Panc1 (cell line): ENCODE results near the gene GMDS.

Source experiments
- POLR2AphosphoS5 ChIP-seq: IDR thresholded peaks from 2 replicates; pipeline ENCODE4 v1.6.1; 2012; ENCODE audit warnings: mild to moderate bottlenecking, low read depth, low read length, moderate library complexity
- SIN3A ChIP-seq: IDR thresholded peaks from 2 replicates; pipeline ENCODE4 v1.6.1; 2012; ENCODE audit warnings: low read depth, mild to moderate bottlenecking, low read length, moderate library complexity, borderline replicate concordance; ENCODE audit not compliant: insufficient read depth
- TF ChIP-seq, protein P1 (sequence below): fragments of 450-650 bp; IDR thresholded peaks from 2 replicates; pipeline ENCODE4 v1.5.1; 2017; ENCODE audit warnings: mild to moderate bottlenecking
- TF ChIP-seq, protein P2 (sequence below), 2 experiments: IDR thresholded peaks; 2 replicates each; pipeline ENCODE4 v1.6.1; 2011 to 2012; ENCODE audit warnings: low read depth in 2 of 2, control low read depth in 1 of 2, low read length in 1 of 2, mild to moderate bottlenecking in 1 of 2, moderate library complexity in 1 of 2; ENCODE audit not compliant: insufficient read depth in 1 of 2

DNA sequence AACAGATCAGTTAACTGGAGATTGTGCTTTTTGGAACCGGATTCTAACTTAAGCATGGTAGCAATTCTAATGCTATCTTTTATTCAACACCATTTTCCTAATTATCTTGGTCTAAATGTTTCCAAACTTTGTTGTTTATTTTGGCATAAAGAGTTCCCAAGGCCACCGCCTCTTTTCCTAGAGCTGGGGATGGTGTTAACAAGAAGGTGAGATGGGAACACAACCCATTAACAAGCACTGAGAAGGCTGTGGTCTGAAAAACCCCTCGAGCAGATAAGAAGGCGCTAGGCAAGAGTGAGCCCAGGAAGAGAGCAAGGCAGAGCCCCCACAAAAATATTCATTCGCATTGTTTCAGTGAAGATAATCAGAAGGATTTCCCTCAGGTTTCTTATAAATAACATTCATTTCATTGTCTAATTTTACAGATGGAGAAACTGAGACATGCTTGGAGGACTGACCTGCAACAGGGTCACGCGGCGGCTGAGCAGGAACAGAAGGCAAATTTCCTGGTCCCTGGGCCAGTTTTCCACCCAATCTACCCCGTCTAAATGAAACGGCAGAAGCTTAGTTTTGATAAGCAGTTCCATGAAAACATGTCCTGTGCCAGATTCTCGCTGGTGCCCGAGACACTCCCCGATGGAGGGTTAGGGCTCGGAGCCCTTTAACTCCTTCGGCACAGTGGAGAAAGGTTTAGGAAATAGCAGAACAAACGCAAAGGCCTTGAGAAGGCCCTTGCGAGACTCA is 480.1 kb downstream of the GMDS start:
- no peak for TF ChIP-seq POLR2AphosphoS5
- TF ChIP-seq, protein P1, sequence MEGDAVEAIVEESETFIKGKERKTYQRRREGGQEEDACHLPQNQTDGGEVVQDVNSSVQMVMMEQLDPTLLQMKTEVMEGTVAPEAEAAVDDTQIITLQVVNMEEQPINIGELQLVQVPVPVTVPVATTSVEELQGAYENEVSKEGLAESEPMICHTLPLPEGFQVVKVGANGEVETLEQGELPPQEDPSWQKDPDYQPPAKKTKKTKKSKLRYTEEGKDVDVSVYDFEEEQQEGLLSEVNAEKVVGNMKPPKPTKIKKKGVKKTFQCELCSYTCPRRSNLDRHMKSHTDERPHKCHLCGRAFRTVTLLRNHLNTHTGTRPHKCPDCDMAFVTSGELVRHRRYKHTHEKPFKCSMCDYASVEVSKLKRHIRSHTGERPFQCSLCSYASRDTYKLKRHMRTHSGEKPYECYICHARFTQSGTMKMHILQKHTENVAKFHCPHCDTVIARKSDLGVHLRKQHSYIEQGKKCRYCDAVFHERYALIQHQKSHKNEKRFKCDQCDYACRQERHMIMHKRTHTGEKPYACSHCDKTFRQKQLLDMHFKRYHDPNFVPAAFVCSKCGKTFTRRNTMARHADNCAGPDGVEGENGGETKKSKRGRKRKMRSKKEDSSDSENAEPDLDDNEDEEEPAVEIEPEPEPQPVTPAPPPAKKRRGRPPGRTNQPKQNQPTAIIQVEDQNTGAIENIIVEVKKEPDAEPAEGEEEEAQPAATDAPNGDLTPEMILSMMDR: no peak
- TF ChIP-seq SIN3A: no peak
- TF ChIP-seq, protein P2, sequence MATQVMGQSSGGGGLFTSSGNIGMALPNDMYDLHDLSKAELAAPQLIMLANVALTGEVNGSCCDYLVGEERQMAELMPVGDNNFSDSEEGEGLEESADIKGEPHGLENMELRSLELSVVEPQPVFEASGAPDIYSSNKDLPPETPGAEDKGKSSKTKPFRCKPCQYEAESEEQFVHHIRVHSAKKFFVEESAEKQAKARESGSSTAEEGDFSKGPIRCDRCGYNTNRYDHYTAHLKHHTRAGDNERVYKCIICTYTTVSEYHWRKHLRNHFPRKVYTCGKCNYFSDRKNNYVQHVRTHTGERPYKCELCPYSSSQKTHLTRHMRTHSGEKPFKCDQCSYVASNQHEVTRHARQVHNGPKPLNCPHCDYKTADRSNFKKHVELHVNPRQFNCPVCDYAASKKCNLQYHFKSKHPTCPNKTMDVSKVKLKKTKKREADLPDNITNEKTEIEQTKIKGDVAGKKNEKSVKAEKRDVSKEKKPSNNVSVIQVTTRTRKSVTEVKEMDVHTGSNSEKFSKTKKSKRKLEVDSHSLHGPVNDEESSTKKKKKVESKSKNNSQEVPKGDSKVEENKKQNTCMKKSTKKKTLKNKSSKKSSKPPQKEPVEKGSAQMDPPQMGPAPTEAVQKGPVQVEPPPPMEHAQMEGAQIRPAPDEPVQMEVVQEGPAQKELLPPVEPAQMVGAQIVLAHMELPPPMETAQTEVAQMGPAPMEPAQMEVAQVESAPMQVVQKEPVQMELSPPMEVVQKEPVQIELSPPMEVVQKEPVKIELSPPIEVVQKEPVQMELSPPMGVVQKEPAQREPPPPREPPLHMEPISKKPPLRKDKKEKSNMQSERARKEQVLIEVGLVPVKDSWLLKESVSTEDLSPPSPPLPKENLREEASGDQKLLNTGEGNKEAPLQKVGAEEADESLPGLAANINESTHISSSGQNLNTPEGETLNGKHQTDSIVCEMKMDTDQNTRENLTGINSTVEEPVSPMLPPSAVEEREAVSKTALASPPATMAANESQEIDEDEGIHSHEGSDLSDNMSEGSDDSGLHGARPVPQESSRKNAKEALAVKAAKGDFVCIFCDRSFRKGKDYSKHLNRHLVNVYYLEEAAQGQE (IDR thresholded peaks at IDR 0.05; ENCODE audit: insufficient read depth in 1 of 2, low read depth in 2 of 2, low read length in 1 of 2): no peak
